ENCODE data around the gene GRIK4.

DNA sequence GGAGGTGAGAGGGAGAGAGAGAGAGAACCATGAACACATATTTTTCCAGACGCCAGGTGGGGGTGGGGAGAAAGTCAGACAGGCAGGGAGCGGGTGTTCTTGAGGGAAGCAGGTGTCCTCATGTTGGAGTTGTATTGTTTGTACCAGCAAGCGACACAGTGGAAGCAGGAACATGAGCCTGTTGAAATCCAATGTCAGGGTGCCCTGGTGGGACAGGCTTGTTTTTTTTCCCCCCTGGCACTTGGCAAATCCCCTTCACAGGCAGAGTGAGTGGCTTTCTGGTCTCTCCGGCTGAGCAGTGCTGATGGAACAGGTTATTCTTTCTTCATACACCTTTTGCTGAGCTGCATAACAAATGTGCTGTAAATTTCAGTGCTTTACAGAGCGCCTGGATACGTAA, 125.6 kb downstream of the GRIK4 start:
- TF ChIP-seq, protein P1, sequence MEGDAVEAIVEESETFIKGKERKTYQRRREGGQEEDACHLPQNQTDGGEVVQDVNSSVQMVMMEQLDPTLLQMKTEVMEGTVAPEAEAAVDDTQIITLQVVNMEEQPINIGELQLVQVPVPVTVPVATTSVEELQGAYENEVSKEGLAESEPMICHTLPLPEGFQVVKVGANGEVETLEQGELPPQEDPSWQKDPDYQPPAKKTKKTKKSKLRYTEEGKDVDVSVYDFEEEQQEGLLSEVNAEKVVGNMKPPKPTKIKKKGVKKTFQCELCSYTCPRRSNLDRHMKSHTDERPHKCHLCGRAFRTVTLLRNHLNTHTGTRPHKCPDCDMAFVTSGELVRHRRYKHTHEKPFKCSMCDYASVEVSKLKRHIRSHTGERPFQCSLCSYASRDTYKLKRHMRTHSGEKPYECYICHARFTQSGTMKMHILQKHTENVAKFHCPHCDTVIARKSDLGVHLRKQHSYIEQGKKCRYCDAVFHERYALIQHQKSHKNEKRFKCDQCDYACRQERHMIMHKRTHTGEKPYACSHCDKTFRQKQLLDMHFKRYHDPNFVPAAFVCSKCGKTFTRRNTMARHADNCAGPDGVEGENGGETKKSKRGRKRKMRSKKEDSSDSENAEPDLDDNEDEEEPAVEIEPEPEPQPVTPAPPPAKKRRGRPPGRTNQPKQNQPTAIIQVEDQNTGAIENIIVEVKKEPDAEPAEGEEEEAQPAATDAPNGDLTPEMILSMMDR (IDR thresholded peaks at IDR 0.05; ENCODE audit: low read depth, low read length, missing input control), result no peak
- TF ChIP-seq TAF1 (conservative IDR thresholded peaks at IDR 0.05) (no peak), JUND (IDR thresholded peaks at IDR 0.05) (no peak), NR2F2 (IDR thresholded peaks at IDR 0.05) (no peak), YY1 (IDR thresholded peaks at IDR 0.05) (no peak), RAD21 (IDR thresholded peaks at IDR 0.05) (no peak), HNF4G (IDR thresholded peaks at IDR 0.05) (no peak), RXRA (IDR thresholded peaks at IDR 0.05) (no peak), SP1 (IDR thresholded peaks at IDR 0.05) (no peak), FOXA1 (IDR thresholded peaks at IDR 0.05) (no peak)
- TF ChIP-seq, protein P2, sequence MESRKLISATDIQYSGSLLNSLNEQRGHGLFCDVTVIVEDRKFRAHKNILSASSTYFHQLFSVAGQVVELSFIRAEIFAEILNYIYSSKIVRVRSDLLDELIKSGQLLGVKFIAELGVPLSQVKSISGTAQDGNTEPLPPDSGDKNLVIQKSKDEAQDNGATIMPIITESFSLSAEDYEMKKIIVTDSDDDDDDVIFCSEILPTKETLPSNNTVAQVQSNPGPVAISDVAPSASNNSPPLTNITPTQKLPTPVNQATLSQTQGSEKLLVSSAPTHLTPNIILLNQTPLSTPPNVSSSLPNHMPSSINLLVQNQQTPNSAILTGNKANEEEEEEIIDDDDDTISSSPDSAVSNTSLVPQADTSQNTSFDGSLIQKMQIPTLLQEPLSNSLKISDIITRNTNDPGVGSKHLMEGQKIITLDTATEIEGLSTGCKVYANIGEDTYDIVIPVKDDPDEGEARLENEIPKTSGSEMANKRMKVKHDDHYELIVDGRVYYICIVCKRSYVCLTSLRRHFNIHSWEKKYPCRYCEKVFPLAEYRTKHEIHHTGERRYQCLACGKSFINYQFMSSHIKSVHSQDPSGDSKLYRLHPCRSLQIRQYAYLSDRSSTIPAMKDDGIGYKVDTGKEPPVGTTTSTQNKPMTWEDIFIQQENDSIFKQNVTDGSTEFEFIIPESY (IDR thresholded peaks at IDR 0.05), result no peak
- TF ChIP-seq, protein P3, sequence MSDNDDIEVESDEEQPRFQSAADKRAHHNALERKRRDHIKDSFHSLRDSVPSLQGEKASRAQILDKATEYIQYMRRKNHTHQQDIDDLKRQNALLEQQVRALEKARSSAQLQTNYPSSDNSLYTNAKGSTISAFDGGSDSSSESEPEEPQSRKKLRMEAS (IDR thresholded peaks at IDR 0.05), result no peak
- TF ChIP-seq, protein P4, sequence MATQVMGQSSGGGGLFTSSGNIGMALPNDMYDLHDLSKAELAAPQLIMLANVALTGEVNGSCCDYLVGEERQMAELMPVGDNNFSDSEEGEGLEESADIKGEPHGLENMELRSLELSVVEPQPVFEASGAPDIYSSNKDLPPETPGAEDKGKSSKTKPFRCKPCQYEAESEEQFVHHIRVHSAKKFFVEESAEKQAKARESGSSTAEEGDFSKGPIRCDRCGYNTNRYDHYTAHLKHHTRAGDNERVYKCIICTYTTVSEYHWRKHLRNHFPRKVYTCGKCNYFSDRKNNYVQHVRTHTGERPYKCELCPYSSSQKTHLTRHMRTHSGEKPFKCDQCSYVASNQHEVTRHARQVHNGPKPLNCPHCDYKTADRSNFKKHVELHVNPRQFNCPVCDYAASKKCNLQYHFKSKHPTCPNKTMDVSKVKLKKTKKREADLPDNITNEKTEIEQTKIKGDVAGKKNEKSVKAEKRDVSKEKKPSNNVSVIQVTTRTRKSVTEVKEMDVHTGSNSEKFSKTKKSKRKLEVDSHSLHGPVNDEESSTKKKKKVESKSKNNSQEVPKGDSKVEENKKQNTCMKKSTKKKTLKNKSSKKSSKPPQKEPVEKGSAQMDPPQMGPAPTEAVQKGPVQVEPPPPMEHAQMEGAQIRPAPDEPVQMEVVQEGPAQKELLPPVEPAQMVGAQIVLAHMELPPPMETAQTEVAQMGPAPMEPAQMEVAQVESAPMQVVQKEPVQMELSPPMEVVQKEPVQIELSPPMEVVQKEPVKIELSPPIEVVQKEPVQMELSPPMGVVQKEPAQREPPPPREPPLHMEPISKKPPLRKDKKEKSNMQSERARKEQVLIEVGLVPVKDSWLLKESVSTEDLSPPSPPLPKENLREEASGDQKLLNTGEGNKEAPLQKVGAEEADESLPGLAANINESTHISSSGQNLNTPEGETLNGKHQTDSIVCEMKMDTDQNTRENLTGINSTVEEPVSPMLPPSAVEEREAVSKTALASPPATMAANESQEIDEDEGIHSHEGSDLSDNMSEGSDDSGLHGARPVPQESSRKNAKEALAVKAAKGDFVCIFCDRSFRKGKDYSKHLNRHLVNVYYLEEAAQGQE (IDR thresholded peaks at IDR 0.05), result no peak

Measured in liver (tissue), 3 donors.